D341Med (cell line): ENCODE measurements around the gene DBI.
"Not testable (repeated sequence)": the region's sequence is repeated elsewhere in the genome, so short reads cannot be mapped to it uniquely, and the experiment has no call there.

Experiments used
- DNase-seq: peaks from one replicate; pipeline ENCODE4 v3.0.0; 2012; ENCODE audit warnings: low spot score

DBI gene

DNA sequence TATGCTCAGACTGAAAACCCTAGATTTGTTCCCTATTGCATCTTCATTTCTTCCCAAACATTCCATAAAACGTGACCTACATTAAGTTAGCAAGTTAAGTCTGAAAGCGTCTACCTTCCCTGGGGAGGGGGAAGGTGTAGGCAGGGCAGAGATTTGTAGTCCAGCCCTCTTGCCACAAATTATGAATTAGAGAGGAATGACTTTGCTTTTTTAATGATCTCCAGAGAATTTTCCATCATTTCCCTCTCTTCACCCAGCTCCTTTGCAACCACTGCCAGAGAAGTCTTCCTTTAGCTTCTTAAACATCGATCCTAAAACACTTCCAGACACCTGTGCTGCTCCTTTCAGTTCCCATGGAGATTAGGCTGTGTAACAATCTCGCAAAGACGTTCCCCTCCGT, 1.3 kb upstream of the DBI start:
- DNase-seq = no peak

DNA sequence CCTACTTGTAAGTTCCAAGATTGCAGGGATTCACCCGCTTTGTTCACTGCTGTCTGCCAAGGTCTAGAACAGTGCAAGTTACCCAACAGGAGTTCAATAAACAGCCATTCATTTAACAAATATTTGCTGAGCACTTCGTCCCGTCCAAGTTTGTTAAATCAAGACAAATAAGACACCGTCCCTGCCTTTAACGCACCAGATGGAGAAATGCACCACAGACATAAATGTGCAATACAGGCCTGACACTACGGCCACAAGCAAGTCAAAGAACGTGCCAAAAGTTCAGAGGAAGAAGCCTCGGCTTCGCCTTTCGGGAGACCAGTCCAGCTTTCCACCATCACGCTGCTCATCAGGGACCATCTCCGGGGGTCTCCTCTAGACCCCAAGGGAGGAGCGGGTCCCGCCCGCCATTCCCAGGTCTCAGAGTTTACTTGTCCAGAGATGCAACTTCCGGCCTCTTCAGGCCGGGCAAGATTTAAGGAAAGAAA, 572 bp upstream of the DBI start:
- DNase-seq = no peak

DNA sequence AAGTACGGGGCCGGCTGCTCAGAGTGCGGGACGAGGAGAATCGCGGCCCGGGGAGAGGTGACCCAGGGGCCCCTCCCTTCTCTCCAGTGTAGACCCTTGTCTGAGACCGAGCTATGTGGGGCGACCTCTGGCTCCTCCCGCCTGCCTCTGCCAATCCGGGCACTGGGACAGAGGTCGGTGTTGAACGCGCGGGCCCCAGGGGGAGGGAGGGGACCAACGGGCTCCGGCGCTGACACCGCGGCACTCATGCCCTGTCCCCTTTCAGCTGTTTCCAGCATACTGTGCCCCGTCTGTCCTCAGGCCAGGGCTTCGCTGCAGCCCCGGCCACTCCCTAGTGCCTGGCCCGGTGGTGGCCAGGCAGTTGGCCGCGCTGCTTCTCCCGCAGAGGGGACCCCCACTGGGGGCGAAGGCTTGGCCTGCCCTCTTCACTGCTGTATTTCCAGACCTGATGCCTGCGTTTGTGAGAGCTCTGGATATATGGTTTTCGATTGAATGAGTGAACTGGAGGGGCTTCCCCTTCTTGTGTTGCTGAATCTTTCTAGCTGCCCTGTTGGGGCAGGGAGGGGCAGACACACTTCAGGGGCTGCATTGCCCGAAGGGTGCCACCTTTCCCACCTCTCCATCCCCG, 809 bp downstream of the DBI start:
- DNase-seq = peak; percentile 74

DNA sequence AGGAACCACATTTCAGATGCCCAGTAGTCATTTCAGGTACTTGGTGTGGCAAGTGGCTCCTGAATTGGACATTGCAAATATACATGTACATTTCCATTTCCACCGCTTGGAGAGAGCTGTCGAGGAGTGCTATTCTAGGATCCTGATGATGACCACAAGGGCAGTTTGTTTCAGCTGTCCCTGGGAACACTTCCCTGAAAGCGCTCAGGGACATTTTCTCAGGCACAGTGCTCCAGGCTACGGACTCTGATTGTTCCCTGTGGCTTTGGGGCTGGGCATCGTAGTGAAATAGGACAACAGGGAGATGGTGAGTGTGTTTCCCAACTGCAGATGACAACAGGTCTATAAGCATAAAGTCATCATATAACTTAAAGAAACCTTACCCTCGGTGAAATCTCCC, 3.1 kb downstream of the DBI start:
- no peak for DNase-seq

DNA sequence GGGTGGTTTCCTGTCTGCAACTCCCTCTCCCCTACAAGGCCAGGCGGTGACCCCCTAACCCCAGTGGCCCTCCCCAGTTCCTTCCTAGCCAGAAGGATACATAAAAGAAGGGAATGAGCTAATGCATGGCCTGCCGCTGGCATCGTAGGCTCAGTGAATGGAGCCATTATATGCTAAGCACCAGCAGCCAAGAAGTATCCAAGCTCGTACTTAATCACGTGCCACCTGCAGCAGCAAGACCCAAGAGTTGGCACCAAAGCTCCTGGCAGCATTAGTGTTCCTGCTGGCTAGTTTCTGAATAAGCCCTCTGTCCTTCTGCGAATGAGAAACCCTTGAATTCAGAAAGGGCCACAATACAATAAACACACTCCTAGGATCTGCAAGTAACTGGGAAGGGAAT, 4.3 kb downstream of the DBI start:
- no peak for DNase-seq

DNA sequence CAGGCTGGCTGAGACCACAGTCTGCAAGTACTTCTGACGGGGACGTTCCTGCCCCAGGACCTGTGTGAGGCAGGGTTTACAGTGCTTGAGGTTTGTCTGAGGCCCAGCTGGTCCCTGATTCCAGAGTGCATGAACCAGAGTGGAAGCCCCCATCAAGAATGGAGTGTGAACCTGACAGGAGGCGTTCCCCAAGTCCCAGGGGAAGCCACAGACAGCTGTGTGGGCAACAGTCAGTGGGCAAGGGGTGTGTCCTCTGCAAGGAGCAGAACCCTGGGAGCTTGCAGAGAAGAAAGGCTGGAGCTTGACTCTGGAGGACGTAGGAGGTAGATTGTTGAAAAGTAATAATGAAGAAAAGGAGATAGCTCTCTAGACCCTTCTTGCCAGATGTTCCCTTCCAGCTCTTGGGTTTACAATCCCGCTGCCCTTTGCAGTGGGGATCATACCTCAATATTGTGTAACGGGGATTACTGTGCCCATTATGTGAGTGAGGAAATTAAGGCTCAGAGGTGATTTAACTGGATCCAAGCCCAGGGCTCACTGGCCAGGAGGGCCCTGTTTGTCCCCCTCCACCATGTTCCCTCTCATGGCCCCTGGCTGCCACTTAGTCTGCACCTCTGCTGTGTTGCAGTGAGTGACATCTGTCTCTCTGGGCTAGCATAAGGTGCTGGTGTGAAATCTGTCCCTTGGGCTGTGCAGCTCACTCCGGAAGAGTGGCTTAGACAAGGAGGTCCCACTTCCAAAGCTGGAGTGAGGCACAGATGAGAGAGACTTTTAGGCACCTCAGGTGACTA, 6.2 kb downstream of the DBI start:
- no peak for DNase-seq

DNA sequence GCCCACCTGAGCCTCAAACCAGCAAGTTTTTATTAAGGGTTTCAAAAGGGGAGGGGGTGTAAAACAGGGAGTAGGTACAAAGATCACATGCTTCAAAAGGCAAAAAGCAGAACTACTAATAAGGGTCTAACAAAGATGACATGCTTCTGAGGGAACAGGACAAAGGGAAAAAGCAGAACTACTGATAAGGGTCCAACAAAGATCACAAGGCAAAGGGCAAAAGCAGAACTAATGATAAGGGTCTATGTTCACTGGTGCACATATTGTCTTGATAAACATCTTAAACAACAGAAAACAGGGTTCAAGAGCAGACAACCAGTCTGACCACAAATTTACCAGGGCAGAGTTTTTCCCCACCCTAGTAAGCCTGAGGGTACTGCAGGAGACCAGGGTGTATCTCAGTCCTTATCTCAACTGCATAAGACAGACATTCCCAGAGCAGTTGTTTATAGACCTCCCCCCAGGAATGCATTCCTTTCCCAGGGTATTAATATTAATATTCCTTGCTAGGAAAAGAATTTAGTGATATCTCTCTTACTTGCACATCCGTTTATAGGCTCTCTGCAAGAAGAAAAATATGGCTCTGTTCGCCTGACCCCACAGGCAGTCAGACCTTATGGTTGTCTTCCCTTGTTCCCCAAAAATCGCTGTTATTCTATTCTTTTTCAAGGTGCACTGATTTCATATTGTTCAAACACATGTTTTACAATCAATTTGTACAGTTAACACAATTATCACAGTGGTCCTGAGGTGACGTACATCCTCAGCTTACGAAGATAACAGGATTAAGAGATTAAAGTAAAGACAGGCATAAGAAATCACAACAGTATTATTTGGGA, 7.3 kb downstream of the DBI start:
- not testable (repeated sequence) for DNase-seq

DNA sequence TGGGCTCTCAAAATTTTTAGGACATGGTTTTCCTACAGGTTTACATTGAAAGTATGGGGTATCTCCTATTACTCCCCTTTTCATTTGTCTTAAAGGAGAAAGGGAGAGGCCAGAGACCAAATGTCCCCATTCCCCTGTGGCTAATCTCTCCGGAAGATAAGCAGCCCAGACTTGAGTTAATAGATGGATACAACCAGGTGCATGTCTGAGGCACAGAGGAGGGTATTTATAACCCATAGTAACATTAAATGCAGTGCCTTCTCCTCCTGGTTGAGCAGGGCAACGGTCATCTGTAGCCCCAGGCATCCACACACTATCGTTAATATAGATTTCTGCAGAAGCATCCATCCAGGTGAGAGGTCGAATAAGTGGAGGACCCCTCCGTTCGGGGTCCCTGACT, 9.6 kb downstream of the DBI start:
- DNase-seq = not testable (repeated sequence)

DNA sequence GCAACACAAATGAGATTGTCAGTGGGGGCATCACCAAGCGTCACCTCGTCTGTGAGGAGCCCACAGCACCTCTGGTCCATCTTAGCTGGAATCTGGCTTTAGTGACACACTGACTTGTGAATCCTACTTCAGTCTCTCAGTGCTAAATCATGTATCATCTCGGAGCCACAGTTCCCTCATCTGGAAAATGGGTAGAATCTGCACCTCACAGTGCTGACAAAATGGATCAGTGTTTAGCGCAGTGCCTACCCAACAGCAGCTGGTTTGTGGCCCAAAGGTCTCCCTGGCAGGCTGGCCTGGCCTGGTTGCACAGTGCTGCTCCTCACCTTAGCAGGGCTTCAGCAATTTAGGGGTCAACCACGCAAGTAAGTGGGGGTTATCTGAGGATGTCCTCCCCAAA, 10.0 kb downstream of the DBI start:
- DNase-seq = no peak

DNA sequence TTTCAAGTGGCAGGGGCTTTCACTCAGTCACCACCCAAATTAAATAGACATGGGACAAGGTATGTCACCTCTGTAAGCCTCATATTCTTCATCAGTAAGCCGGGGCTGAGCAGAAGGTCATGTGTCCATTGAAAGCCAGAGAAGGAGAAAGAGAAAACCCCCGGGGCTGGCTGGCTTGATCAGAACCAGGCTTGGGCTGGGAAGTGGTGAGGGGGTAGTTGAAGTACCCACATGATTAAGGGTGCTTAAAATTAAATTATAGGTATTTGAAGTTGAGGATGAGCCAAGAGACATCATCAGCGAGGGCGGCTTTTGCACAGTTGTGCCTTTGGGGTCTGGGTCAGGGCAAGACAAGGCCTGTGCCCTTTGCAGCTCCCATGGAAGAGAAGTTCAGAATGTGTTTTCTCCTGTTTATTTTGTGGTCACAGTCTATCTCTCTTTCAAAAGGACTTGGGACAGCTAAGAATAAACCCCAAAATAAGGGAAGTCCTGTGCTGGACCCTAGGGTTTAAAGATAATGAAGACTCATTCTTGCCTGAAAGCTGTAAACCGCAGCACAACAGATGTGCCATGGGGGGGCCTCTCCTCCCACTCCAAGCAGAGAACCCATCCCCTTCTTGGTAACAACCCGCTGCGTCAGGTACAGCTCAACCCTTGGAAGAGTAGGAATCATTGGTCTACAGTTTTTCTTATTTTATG, 10.7 kb downstream of the DBI start:
- DNase-seq = no peak

DNA sequence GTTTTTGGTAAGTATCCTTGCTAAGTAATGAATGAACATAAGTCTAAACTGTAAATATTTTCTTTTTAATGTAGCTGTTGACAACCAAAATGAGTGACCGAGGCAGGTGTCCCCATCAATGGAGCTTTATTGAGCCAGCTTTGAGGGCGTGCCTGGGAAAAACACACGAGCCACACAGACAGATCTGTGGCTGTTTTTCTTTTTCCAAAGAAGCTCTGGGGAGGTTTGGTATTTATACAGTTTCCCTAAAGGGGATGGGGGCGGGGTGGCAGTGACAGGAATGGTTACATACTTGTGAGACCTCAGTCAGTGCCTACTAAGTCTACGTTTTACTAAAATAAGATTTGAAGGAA, 11.2 kb downstream of the DBI start:
- DNase-seq = no peak

DNA sequence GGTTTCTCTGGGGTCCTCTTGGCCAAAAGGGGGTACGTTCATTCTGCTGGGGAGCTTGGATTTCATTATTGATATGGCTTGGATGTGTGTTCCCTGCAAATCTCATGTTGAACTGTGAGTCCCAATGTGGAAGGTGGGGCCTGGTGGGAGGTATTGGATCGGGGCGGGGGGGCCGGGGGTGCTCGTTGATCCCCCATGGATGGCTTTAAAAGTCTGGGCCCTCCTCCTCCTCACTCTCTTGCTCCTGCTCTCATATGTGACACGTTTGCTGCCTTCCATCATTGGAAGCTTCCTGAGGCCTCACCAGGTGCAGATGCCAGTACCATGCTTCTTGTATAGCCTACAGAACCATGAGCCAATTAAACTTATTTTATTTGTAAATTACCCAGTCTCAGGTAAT, 11.8 kb downstream of the DBI start:
- DNase-seq = no peak

DNA sequence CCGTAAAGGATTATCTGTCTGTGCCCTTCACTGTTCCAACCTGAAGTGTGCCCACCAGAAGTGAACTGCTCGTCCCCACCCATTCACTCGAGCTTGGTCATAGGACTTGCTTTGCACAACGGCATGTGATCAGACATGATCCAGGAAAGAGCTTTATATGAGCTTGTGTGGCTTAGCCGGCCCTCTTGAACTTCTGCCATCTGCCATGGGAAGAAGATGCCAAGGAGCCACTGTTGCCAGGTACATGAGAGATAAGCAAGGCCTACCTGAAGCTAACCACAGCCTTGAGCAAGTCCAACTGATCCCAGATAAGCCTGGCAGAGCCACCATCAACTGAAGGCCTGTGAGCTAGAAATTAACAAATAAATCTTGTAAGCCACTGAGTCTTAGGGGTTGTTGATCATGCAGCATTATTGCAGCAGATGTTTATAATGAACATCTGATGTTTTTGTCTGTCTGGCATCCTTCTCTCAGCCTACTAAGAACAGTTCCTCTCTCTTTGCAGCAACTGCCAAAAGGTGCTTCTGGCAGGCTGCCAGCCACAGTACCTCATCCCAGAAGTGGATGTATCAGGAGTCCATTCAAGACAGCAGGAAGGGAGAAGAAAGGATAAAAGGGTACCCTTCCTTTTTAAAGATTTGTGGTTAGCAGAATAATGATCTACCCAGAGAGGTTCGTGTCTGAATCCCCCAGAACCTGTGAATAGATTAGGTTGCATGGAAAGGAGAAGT, 16.8 kb downstream of the DBI start:
- DNase-seq = peak; percentile 58

DNA sequence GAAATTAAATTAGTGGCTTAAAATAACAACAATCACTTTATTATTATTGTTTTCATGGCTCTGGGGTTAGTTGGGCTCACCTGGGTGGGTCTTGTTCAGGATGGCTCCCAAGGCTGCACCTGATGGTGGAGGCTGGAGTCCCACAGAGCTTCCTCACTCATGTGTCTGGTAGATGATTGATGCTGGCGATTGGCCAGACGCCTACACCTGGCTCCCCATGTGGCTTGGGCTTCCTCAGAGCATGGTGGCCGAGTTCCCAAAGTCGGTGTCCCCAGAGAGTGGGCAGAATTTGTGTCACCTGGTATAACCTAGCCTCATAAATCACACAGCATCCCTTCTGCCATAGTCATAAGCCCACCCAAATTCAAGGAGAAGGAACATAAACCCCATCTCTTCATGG, 18.2 kb downstream of the DBI start:
- DNase-seq = peak; percentile 4

DNA sequence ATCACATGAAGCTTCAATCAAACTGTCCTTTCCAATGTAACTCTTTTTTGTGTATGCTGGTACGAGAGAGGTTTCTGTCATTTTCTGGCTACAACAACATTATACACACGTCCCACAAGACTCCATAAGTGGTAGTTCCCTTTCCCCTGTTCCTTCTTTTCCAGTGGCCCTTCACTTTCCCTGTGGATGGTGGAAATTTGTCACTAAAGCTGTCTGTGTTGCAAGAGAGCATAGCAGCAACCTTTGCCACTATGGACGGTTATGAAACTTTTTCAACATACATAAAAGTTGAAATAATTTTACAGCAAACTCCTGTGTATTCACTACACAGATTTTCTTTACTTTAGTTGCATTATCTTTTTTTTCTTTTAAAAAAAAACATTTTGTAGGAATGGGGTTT, 18.7 kb downstream of the DBI start:
- no peak for DNase-seq

DNA sequence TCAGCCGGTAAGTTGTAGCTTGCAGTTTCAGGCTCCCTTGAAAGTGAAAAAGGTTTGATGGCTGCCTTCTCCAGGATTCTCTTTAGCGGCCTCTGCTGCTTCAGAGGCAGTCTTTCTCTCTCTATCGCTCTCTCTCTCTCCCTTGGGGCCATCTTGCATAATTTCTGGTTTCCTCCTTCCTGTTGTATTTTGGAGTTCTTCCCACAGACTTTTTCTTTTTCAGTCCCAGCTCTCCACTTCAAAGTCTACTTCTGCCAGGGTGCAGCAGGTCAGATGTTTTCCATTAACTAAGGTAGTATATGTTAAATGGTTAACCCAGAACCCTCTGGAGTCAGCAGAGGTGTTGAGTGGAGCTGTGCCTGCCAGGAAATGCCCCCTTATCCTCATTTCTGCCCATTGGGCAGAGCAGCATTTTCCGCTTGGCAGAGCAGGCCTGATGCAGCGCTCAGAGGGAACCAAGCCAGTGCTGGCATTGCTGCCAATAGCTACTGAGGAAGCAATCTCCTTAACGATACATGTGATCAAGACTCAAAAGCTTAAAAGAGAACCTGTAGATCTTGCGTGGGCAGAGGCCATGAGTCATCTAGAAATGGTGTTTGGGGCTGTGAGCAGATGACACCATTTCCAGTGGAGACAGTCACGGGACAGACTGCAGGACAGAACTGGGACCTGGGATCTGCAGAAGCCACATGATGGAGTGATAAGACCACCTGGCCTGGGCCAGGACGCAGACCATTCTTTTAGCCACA, 20.8 kb downstream of the DBI start:
- DNase-seq = peak; percentile 39

DNA sequence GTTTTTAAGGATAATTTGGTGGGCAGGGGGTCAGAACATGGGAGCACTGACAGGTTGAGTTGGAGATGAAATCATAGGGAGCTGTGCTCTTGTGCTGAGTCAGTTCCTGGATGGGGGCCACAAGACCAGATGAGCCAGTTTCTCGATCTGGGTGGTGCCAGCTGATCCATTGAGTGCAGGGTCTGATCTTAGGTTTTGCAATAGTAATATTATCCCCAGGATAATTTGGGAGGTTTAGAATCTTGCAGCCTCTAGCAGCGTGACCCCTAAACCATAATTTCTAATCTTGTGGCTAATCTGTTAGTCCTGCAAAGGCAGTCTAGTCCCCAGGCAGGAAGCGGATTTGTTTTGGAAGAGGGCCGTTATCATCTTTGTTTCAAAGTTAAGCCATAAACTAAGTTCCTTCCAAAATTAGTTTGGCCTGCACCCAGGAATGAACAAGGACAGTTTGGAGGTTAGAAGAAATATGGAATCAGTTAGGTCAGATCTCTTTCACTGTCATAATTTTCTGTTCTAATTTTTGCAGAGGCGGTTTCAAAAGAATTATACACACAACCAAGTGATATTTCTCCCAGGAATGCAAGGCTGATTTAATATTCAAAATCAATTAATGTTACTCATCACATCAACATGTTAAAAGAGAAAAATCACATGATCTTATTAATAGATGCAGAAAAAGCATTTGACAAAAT, 23.0 kb downstream of the DBI start:
- peak; percentile 2 for DNase-seq

DNA sequence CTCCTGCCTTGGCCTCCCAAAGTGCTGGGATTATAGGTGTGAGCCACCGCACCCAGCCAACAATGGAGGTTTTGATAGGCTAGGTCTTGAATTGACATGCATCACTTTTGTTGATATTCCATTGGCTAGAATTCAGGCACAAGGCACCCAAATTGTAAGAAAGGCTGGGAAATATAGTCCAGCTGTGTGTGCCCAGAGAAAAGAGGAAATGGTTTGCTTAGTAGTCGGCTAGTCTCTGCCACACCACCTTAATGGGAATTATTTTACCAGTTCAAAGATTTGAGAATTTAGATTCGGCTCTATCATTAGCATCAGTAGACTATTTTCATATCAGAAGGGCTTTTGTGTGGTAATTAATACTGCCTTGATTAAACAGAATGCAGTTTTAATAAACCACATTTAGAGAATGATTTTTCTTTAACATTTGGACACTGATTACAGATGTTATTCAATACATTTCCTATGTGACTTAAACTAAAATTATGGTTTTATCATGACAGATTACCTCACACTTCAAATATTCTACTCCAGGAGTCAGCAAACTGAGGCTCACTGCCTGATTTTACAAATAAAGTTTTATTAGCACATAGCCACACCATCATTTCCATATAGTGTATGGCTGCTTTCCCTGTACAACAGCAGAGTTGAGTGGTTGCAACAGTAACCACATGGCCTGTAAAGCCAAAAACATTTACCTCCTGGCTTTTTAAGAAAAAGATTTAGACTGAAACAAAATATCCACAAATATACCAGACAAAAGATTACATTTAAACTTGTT, 27.4 kb downstream of the DBI start:
- DNase-seq = no peak

DNA sequence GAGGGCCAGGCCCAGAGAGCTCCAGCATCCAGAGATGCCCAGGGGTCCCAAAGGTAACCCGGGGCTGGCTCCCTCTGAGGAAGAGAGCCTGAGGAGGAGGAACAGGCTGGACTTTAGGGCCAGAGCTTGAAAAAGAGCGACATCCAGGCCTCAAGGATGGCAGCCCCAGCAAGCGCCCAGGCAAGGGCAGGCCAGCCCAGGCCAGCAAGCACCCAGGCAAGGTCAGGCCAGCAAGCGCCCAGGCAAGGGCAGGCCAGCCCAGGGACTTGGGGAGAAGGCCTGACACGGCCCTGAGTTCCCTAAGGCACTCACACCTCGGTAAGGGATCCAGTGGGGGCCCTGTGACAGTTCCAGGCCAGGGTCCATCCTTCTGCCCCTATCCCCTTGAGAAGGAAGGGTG, 30.4 kb downstream of the DBI start:
- DNase-seq = no peak

DNA sequence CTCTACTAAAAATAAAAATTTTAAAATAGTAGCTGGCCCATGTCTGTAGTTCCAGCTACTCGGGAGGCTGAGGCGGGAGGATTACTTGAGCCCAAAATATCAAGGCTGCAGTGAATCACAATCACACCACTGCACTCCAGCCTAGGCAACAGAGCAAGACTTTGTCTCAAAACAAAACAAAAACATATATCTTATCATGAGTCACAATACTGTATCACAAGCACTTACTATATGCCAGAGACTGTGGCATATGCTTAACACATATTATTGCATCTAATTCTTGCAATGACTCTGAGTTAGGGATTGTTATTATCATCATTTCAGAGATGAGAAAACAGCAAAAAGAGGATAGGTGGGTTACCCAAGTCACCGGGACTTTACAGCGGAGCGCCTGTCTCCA, 35.3 kb downstream of the DBI start:
- DNase-seq = no peak
